ENCODE data around the gene GRIP1.

The GRIP1 gene

DNA sequence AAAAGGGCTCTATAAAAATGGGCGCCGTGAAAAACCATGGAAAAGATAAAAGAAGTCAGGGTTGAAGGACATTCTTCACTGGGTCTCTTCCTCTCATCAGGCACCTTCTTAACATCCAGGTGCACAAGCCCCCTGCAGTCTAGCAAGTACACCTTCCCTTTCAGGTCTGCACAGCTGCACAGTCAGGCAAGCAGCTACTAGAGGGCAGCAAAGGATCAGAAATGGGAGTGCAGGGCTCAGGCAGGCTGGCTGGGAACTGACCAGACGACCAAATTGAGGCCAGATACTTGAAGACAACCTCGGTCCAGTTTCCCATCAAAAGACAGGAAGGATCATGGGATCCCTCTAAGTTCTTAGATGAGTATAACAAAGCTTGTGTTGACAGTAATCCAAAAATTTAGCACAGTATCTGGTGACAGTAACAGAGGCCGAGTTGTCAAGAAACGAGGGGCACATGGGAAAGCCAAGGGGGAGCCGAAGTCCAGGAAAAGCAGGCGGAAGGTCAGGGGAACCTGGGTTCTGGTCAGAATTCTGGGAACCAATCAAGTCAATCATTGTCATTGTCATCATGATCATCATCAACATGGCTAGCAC, 10.1 kb upstream of the GRIP1 start:
- DNase-seq, result peak; percentile 60

DNA sequence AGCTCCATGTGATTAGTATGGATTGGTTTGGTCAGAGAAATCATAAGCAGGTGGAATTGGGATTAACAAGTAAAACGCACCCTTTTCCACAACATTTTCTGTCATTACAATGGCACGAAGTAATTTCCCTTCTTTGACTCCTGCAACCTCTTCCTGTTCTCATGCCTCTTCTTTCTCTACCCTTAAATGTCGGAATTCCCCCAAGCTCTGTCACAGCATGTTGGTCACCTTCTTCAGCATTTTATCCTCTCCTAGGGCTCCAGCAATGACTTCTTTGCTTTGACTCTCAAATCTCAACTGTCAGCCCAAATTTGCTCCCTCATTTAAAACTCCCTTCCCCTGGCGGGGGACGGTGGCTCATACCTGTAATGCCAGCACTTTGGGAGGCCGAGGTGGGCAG, 5.3 kb upstream of the GRIP1 start:
- DNase-seq, result no peak

DNA sequence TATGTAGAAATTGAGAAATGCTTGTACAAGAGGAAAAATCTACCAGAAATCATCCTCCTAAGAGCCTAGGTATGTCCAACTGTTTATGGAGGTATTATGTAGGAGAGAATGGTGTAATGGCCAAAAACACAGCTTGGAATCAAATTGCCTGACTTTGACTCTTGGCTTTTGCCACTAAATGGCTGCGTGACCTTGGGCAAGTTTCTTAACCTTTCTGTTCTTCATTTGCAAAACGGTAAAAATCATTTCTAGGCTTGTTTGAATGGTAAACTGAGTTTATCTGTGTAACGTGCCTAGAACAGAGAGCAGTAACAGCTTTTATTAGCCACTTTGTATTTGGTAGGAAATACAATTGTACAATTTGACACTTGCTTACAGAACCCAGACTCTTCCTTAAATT, 4.9 kb upstream of the GRIP1 start:
- no peak for DNase-seq

DNA sequence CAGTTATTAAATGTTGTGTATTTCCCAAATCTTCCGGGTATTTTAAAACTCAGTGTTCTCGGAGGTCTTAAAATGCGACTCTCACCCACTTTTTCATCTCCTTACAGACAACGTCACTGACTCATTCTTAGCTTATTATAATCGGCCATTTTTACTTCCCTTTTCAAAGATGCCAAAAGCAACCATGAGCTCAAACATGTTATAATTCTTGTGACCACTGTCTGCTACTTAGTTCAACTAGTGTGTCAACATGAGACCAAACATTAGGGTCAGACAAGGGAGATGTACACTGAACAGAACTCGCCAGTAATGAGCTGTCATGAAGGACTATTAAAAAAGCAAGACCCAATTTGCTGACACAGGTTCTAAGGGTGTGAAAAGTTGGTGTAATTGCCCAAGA, 4.2 kb upstream of the GRIP1 start:
- no peak for DNase-seq

DNA sequence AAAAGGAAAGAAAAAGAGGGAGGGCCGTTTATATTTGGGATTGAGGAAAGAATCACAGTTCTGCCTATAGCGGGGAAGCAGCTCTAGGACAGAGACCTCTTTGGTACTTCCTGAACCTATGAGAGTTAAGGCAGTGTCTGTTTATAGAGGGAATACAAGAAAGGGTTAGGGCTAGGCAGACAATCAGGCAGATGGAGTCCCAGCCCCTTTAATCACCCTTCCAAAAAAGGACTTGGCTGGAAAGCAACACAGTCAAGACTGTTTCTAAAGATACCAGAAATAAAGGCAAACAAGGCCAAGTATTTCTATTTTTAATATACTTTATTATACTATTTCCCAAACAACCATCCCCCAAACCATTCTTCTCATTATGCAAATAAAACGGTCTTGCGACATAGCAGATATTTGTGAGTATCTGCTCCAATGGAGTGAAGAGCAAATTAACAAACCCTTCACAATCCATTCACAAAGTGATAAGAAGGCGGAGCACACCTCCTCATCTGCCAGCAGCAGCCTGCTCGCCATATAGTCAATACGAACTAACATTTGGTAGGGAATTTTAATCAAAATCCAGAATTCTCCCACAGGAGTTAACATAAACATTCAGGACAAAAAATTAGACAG, 697 bp upstream of the GRIP1 start:
- no peak for DNase-seq

DNA sequence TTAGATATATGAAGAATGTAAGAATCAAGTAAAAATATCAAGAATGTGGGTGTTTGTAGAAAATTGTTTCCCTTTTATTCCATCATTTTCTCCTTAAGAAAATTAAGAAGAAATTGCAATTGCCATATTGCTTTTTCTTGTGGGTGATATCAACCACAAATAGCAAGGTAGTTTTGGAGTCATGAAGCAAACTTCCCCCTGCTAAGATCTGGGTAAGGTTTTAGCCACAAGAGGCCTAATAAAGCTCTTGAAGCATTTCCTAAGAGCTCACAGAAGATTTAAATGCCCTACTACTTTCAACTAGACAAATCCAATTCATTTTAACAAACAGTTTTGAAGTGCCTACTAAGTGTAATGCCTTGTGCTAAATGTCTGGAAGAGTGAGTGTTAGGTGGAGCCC, 2.6 kb downstream of the GRIP1 start:
- DNase-seq, result no peak

DNA sequence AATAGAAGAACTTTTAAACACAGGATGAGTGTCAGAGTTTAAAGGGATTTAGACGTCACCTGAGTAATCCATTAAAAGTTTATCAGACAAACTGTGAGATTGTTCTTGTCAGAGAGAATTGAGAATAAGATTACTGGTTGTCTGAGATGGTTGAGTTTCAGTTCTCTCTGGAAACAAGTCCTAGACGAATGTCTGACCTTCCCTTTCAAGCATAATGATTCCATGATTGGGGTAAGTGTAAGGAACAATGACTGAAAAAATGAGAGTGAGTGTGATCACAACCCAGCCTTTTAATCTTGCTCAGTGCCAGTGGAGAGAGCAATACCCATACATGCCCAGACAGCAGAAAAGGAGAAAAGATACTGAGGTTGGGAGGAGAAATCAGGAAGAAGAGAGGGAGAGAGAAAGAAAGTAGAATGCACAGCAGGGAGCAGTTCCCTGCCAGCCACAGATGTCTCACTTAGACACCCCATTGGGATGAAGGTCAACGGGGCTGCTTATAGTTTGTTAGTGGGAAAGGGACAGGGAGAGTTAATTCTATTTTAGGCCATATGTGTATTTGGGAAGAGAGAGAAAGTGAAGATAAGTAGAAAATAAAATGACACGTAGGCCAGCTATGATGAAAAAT, 4.3 kb downstream of the GRIP1 start:
- no peak for DNase-seq

DNA sequence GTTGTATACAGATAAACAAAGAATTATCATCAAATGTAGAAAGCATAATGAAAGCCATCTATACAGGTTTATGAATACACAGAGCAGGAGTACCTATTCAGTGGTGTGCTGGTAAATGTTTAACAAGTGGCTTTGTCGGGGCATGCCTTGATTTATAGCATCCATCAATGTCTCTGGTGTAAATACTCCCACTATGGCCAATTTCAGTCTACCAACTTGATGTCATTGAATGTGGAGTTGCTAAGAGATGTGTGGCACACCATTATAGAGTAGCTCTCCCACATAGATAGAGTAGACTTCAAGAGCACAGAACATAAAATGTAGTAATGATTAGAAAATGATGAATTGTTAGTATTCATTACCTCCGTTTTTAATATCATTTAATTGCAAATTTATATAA, 9.3 kb downstream of the GRIP1 start:
- peak; percentile 7 for DNase-seq

DNA sequence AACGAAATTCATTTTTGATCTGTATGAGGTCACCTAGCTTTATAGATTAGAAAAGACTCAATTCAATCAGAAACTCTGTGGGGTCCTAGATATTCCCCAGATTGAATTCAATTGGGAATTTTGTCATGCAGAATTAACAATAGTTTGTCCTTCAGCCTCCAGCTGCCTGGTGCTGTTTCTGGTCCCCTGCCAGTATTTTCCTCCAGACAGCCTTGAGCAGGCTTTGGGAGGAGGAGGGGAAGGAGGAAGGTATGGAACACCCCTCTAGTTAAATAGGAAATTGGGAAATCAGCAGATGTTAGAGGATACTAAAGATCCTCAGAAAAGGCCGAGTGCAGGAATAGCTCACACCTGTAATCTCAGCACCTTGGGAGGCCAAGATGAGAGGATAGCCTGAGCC, 10.6 kb downstream of the GRIP1 start:
- no peak for DNase-seq

DNA sequence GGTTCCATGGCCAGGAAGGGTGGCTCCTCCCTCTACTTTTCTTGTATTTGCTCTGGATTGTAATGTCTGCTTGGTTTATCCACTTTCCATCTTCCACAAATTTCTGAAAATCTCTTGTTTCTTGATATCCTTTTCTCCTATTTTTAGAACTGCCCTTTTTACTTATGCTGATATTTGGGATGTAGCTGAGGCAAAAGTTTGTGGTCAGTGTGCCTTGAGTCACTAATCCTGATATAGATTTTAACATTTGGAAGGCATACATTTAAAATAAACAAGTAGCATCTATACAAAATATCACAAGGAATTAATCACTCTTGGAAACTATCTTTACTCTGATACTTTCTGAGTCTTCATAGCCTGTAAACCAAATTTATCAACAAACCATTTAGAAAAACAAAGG, 11.0 kb downstream of the GRIP1 start:
- DNase-seq, result no peak

DNA sequence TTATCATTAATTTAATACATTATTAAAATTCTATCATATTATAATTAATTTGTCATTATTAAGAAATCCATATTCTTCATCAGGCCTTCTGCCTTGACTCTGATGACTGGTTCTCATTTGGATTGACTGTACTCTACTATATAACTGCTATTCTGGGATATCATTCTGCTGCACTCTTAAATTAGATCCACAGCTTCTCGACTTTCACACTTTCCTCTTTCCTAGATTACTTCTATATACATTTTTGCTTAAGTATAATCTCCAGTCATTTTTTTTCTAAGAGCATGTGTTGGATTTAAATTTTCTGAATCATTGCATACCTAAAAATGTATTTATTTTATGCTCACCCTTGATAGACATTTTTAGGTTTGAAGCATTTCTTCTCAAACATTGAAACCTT, 12.4 kb downstream of the GRIP1 start:
- DNase-seq, result no peak

DNA sequence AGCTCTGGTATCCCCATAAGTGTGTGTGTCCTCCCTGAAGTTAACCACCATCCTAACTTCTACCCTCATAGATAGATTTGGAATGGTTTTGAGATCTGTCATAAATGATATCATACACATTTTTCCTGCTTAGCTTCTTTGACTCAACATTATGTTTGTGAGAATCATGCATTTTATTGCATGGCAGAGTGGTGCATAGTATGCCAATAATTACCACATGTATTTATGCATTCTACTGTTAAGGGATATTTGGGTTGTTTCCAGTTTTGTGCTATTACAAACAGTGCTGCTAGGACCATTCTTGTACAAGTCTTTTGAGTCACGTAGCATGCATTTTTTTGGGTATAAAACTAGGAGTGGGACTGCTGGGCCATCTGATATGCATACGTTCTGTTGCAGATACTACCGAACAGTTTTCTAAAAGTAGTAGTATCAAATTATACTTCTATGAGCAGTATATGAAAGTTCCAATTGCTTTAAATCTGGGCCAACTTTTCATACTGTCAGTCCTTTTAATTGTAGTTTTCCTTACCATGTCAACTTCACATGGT, 13.4 kb downstream of the GRIP1 start:
- no peak for DNase-seq

DNA sequence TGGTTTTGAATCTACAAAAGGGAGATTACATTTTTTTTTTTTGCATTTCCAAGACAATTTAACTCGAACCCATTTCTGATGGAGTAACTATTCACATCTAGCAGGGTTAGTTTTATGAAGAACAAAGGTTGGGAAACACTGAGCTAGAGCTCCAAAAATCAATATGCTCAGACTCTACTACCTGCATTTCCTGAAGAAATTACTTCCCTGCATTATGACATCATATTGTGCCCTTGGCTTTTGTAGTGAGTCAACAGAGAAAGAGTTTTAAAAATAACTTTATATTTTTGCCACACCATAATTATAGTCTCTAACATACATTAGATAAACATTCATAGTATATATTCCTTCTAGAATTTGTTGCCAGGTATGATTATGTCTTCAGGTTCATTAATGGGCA, 14.8 kb downstream of the GRIP1 start:
- no peak for DNase-seq

DNA sequence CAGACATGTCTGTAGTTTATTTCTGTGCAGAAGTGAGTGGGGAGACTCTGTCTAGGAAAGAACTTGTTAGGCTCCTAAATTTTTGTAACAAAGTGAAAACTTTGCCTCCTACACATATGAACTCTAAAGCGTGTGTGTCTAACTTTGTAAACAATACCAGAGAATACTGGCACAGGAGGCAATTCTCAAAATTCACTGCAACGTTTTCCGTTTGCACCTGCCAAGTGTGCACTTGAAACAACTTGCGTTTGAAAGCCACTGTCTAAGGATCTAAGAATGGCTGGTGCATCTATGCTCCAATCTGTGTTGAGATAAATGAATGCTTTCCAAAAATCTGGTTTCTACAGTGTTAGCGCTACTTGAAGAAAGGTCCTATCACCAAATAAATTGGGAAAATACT, 15.3 kb downstream of the GRIP1 start:
- DNase-seq, result no peak

DNA sequence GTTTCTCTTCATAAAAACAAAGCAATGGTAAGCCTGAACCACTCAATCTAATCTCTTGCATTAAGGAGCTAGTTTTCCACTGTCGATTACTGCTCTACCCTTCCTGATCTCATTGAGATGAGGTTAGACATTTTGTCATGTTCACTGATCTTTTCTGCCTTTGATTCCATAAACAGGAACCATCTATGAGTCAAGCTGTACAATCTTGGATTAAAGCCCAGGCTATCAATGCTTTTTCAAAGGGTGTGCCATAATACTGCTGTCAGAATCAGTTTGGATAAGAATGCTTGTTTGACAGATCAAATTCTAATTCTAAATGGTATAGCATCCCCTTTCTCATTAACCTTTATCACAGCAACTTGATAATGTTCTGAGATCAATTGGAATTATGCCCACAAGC, 16.1 kb downstream of the GRIP1 start:
- no peak for DNase-seq

DNA sequence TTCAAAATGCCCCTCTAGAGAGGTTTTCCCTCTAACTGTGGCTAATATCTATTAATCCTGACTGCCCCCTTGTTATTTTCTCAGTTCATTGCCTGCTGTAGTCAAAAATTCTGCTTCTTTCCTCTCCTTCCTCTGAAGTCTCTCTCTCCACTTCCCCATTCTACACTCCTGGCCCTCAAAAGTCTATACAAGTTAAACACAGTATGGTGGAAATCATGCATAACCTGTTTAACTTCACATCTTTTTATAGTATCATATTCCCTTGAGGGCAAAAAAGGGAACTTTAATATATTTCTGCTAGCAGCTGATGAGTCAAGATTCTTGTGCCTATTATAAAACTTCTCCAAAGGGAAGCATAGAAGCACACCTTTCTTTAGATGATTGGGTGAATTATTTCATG, 16.7 kb downstream of the GRIP1 start:
- DNase-seq, result no peak

DNA sequence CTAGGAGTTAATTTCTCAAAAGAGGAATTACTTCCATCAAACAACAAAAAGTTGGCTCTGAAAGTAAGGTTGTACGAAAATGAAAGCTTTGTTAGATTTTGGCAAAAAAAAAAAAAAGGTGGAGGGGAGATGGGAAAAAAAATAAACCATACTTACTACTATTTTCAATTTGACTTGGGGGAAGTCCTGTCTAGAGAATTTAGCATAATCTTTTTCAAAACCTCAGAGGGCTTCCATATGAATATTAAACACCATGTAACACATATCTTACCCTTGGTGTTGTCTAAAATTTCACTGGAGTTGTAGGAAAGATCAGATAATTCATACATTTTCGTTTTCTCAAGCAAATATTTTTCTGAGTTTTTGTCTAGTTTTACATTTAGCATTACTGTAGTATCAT, 17.5 kb downstream of the GRIP1 start:
- DNase-seq, result no peak

DNA sequence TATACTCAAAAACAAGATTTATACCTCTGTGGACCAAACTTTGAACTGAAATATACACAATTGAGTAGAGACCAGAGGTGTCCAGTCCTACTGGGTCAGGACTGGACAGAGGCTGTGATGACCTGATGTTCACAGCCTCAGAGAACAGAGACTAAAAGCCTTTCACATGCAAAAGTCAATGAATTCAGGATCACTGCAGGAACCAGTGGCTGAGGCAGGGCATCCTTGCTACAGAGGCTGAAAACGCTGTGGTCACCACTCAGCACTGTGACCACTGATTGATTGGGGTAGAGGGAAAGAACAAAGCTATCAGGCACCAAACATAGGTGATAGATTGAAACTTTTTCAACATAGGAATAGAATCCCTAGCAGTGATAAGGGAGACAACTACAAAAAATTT, 25.1 kb downstream of the GRIP1 start:
- DNase-seq, result no peak

DNA sequence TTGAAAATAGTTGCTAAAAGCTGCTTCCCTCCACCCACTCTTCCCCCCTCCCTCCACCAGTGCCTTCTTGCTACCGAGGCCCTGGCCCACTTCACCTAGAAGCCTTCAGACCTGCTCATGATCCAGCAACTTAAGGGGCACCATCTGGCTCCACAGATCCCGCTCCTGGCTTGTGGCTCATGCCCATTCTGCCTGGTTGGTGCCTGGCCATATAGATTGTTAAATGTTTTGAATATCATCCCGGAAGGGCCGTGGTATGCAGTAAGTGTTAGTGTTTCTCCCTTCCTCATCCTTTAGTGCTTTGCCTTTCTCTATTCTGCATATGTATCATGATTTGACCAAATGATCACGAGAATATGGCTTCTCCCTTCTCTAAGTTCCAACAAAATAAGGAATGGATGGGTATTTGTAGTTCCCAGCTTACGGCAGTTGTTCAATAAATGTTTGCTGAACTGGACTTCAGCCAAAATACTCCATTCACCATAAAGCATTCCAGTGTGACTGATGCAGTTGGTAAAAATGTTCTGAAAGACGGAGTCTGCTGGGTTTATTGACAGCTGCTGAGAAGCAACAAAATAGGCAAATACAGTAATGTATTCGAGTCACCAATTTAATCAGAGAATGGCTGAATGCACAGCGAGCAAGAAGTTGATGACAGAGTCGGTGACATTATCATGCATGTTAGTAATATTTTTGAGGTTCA, 30.7 kb downstream of the GRIP1 start:
- no peak for DNase-seq

DNA sequence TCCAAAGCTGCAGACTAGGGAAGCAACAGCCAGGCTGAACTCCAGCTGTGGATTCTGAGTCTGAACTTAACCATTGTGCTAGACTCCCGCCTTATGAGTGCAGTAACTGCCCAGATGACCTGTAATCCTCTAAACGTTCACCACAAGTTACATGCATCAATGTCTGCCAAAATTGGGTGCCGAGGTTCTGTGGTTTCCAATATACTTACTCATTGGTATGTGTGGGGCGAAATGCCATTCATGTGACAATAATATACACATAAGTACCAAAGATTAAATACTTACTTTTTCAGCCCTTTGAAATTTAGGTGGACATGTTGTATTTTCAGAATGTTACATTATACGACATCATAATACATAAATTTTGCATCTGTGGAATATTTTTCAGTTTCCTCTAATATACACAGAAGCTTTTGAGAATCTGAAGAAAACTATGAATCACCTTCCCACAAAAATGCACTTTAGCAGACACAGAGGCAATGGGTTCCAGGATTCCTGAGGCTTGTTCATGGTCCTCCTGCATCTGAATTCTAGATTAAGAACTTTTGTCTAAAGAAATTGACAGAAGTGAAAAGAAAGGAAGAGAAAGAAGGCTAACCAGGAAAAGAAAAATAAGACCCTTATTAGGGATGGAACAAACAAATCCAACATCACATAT, 31.7 kb downstream of the GRIP1 start:
- no peak for DNase-seq

DNA sequence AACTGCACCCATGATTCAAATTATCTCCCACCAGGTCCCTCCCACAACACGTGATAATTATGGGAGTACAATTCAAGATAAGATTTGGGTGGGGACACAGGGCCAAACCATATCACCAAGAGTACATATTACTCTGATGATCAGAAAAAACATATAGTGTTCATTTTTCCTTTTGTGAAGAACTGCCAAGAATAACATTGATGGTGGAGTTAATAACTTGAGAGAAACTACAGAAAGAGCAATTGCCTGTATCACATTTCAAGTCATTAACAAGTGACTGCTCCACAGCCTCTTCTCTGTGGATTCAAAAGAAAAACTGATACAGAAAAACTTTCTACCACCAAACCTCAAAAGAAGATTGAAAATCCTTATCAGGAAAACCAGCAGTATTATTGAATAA, 34.7 kb downstream of the GRIP1 start:
- no peak for DNase-seq

DNA sequence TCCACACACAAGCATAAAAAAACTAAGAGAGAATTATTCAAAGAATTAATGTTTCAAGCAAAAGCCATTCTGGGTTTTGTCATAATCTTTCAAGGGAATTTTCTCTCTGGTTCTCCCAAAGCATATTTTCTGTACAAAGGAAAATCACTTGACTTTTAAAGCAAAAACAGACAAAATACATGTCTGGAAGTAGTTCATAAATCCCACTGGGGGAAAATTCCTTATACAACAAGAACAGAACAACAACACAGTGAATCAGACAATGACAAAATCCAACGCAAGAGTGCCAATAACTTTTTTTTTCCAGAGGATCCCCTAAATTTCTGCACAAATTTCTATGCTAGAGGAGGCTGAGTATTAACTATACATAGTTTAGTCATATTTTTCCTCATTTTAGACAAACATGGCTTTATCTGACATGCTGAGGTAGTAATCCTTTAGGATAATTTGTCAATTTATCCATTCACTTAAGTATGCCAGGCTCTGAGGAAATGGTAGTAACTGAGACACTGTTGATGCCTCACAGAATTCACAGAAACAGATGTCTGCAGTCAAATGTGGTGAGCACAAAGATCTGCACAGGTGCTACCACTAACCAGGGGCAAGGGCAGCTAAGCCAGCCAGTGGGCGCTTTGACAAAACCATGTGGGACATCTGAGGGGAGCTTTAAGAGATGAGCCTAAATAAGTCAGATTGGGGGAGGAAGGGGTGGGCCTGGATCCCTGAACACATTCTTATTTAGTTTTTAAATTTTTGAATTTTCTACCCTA, 38.0 kb downstream of the GRIP1 start:
- no peak for DNase-seq

DNA sequence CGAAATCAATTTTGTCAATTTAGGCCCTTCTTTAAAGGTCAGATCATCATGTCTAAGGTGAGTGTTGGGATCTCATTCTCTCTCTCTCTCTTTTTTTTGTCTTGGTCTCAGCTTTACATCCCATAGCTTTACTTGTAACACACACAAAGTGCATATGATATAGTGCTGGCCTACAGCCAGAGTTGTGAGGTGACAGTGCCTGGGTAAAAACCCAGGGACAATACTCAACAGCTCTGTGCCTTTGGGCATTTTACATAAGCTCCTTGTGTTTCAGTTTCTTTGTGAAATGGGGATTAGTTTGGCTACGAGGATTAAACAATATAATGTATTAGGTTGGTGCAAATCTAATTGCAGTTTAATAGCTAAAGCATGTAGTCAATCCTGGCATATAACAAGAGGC, 40.2 kb downstream of the GRIP1 start:
- no peak for DNase-seq
